ENCODE data around the gene KCTD15. TPM values are rescaled to one million over a fixed set of nuclear protein-coding genes. Genes with fewer than 3 reads are reported as not detected.

KCTD15 gene
- total RNA-seq, 1 experiment from 2014 or later, result 41.5 TPM

GRCh38 chr19:33747273-33747672 lies 49.4 kb upstream of the KCTD15 start (continued):
- TF ChIP-seq NFE2L1 (CRISPR knock-in tag; IDR thresholded peaks at IDR 0.05) (no peak), ZNF219 (CRISPR knock-in tag; IDR thresholded peaks at IDR 0.05; ENCODE audit: borderline replicate concordance) (no peak), ZNF416 (CRISPR knock-in tag; IDR thresholded peaks at IDR 0.05) (no peak), ATF6 (CRISPR knock-in tag; IDR thresholded peaks at IDR 0.05) (no peak), E2F4 (CRISPR knock-in tag; IDR thresholded peaks at IDR 0.05; ENCODE audit: borderline replicate concordance, low read depth) (no peak), PRDM15 (CRISPR knock-in tag; IDR thresholded peaks at IDR 0.05) (no peak)

GRCh38 chr19:33748231-33748630 lies 48.4 kb upstream of the KCTD15 start:
- ATAC-seq (no peak), DNase-seq (ENCODE audit: low spot score) (no peak)
- ChIA-PET CTCF (interaction anchor here (1.6 kb wide), 1 partner anchor 20 kb away, joined by 4 read pairs; no protein-coding TSS in a partner anchor), POLR2A (interaction anchor here (0.9 kb wide), 1 partner anchor 315 kb away, joined by 3 read pairs; no protein-coding TSS in a partner anchor)
- H3K9me3 Mint-ChIP-seq, result no peaks in the 10 kb centered on the region
- no peaks in the 10 kb centered on the region for H3K4me1 Mint-ChIP-seq
- H3K36me3 Mint-ChIP-seq, result no peaks in the 10 kb centered on the region
- H3K4me3 Mint-ChIP-seq, result no peak overlapping the region
- TF ChIP-seq CREB1 (CRISPR knock-in tag; IDR thresholded peaks at IDR 0.05), result no peak
- no peak for TF ChIP-seq TP53 (CRISPR knock-in tag; IDR thresholded peaks at IDR 0.05)
- no peak overlapping the region for H3K27ac Mint-ChIP-seq
- no peaks in the 10 kb centered on the region for H3K27me3 Mint-ChIP-seq (ENCODE audit: low read depth)

- ATAC-seq, result no peak
- ChIA-PET POLR2A (no interaction called here), CTCF (interaction anchor here (1.2 to 1.6 kb wide), 2 partner anchors 19 to 29 kb away, joined by 3 to 4 read pairs; no protein-coding TSS in a partner anchor)
- Mint-ChIP-seq H3K27me3 (ENCODE audit: low read depth) (no peaks in the 10 kb centered on the region), H3K9me3 (no peaks in the 10 kb centered on the region), H3K36me3 (no peaks in the 10 kb centered on the region), H3K27ac (no peak overlapping the region), H3K4me1 (no peaks in the 10 kb centered on the region), H3K4me3 (no peak overlapping the region)
- no peak for DNase-seq (ENCODE audit: low spot score)
- TF ChIP-seq ZNF281 (CRISPR knock-in tag; IDR thresholded peaks at IDR 0.05) (no peak), FOXJ3 (CRISPR knock-in tag; IDR thresholded peaks at IDR 0.05; ENCODE audit: borderline replicate concordance) (no peak), ZNF425 (CRISPR knock-in tag; conservative IDR thresholded peaks at IDR 0.05) (no peak), PRRX2 (CRISPR knock-in tag; IDR thresholded peaks at IDR 0.05) (no peak), NFATC4 (CRISPR knock-in tag; IDR thresholded peaks at IDR 0.05) (no peak), TP53 (CRISPR knock-in tag; IDR thresholded peaks at IDR 0.05) (no peak), NR1H2 (CRISPR knock-in tag; IDR thresholded peaks at IDR 0.05) (no peak), ERG (CRISPR knock-in tag; IDR thresholded peaks at IDR 0.05) (no peak), JAZF1 (CRISPR knock-in tag; IDR thresholded peaks at IDR 0.05) (no peak), FOXP1 (CRISPR knock-in tag; IDR thresholded peaks at IDR 0.05; ENCODE audit: borderline replicate concordance) (no peak)
Observed at GRCh38 chr19:33749016-33749415, 47.7 kb upstream of the KCTD15 start.

Data from WTC11 (cell line).